ENCODE measurements around the gene ZNF174. TPM values are rescaled to one million over a fixed set of nuclear protein-coding genes. Genes with fewer than 3 reads are reported as not detected.

The ZNF174 gene
- total RNA-seq, 1 experiment from 2014 or later: 10.8 TPM

- no peak for DNase-seq
- no peak overlapping the region for H3K9ac ChIP-seq (ENCODE audit: extremely low read depth, insufficient read length, low read length)
- H3K23me2 ChIP-seq (ENCODE audit: insufficient read length, low read depth, low read length, poor library complexity, severe bottlenecking): peaks cover 2% of the 10 kb centered on the region
- Mint-ChIP-seq H3K9me3 (peaks cover 2 to 7% of the 10 kb centered on the region in 2 experiments; a peak in 3 of 5 replicates), H3K27me3 (ENCODE audit: low read depth) (peaks cover 4% of the 10 kb centered on the region), H3K4me3 (no peak overlapping the region), H3K36me3 (ENCODE audit: insufficient read depth in 1 of 3, low read depth in 3 of 3) (peaks cover 4 to 11% (median 4%) of the 10 kb centered on the region in 3 experiments; a peak in 6 of 7 replicates), H3K4me1 (no peaks in the 10 kb centered on the region), H3K27ac (peak overlapping the region in 1 of 3 experiments; percentile 6; a peak in 1 of 7 replicates)
- H4K8ac ChIP-seq (replicated peaks; ENCODE audit: insufficient read length, low read depth, low read length): no peak overlapping the region
- no peak overlapping the region for H3K23ac ChIP-seq (ENCODE audit: insufficient read length, low read depth, low read length)
- H2BK15ac ChIP-seq (ENCODE audit: low read depth, low read length): no peak overlapping the region
- H3K56ac ChIP-seq (ENCODE audit: insufficient read length, low read depth, low read length): no peak overlapping the region
- no peaks in the 10 kb centered on the region for H3K79me1 ChIP-seq (ENCODE audit: insufficient read depth, low read depth, low read length, poor library complexity, severe bottlenecking)
- no peak overlapping the region for H2AK5ac ChIP-seq (ENCODE audit: insufficient read length, low read length)
- H3K18ac ChIP-seq (ENCODE audit: insufficient read length, low read depth, low read length): no peak overlapping the region
- H3K27me3 ChIP-seq (ENCODE audit: insufficient read depth, low read length): no peaks in the 10 kb centered on the region
- no peak overlapping the region for H3K4ac ChIP-seq (ENCODE audit: low read depth, low read length)
- no peak overlapping the region for H2BK5ac ChIP-seq (ENCODE audit: insufficient read length, low read length)
- H2BK12ac ChIP-seq (ENCODE audit: insufficient read length, low read depth, low read length): no peak overlapping the region
- no peak overlapping the region for H3K14ac ChIP-seq (ENCODE audit: insufficient read depth, low read length)
- H2BK20ac ChIP-seq (ENCODE audit: low read depth, low read length, poor library complexity, severe bottlenecking): no peak overlapping the region
- H3K79me2 ChIP-seq (ENCODE audit: insufficient read depth, low read length): no peaks in the 10 kb centered on the region
- no peak overlapping the region for H3K27ac ChIP-seq (ENCODE audit: insufficient read length, low read depth, low read length)
- no peak overlapping the region for H2BK120ac ChIP-seq (ENCODE audit: low read depth, low read length, poor library complexity, severe bottlenecking)
- no peaks in the 10 kb centered on the region for H3K9me3 ChIP-seq (ENCODE audit: control insufficient read depth, low read depth, low read length)
- no peak overlapping the region for H4K5ac ChIP-seq (ENCODE audit: insufficient read length, low read depth, low read length)
- no peaks in the 10 kb centered on the region for H3K4me1 ChIP-seq (ENCODE audit: insufficient read depth, low read length)
- H4K91ac ChIP-seq (ENCODE audit: insufficient read length, low read depth, low read length): no peak overlapping the region
- no peak for TF ChIP-seq CTCF (conservative IDR thresholded peaks at IDR 0.05)
- no peaks in the 10 kb centered on the region for H4K20me1 ChIP-seq (ENCODE audit: control insufficient read depth, insufficient read depth, insufficient read length)
- H2AFZ ChIP-seq (ENCODE audit: low read length): no peak overlapping the region
- H3T11ph ChIP-seq (ENCODE audit: low read length): no peak overlapping the region
- H3K4me2 ChIP-seq (ENCODE audit: insufficient read depth, insufficient read length, low read length): no peak overlapping the region
These were observed 33.4 kb downstream of the ZNF174 start for GRCh38 chr16:3434373-3434772.
